RWPE1 (cell line): ENCODE results near the gene PRRC2C.

ENCODE experiments used
- CTCF ChIA-PET: fragments of 350-600 bp; sonication (Branson Sonifier 250); formaldehyde crosslinking; extraction: SDS; loops from one replicate; lab custom pipeline; 2021; lab: Yijun Ruan, JAX
- POLR2A ChIA-PET: fragments of 400-600 bp; formaldehyde crosslinking; extraction: SDS; loops from one replicate; lab custom pipeline; 2020; ENCODE audit warnings: antibody characterized with exemption; ENCODE audit not compliant: low non-redundant PET; lab: Yijun Ruan, JAX
- DNase-seq: peaks from one replicate; pipeline ENCODE4 v3.0.0; 2012; ENCODE audit warnings: low spot score
- H3K27ac ChIP-seq: fragments of 450-650 bp; 2 replicates; pipeline ENCODE4 v1.5.1; 2017
- TF ChIP-seq, protein P1 (sequence below): fragments of 450-650 bp; conservative IDR thresholded peaks from 2 replicates; pipeline ENCODE4 v1.5.1; 2017; ENCODE audit warnings: low read depth, mild to moderate bottlenecking

PRRC2C gene

GRCh38 chr1:171460018-171460620 is 25.2 kb upstream of the PRRC2C start:
- H3K27ac ChIP-seq, result no peak overlapping the region
- DNase-seq, result no peak
- TF ChIP-seq, protein P1, sequence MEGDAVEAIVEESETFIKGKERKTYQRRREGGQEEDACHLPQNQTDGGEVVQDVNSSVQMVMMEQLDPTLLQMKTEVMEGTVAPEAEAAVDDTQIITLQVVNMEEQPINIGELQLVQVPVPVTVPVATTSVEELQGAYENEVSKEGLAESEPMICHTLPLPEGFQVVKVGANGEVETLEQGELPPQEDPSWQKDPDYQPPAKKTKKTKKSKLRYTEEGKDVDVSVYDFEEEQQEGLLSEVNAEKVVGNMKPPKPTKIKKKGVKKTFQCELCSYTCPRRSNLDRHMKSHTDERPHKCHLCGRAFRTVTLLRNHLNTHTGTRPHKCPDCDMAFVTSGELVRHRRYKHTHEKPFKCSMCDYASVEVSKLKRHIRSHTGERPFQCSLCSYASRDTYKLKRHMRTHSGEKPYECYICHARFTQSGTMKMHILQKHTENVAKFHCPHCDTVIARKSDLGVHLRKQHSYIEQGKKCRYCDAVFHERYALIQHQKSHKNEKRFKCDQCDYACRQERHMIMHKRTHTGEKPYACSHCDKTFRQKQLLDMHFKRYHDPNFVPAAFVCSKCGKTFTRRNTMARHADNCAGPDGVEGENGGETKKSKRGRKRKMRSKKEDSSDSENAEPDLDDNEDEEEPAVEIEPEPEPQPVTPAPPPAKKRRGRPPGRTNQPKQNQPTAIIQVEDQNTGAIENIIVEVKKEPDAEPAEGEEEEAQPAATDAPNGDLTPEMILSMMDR, result no peak
- ChIA-PET POLR2A (no interaction called here), CTCF (interaction anchor here (0.6 kb wide), 1 partner anchor 424 kb away, joined by 3 read pairs; no protein-coding TSS in a partner anchor)

DNA sequence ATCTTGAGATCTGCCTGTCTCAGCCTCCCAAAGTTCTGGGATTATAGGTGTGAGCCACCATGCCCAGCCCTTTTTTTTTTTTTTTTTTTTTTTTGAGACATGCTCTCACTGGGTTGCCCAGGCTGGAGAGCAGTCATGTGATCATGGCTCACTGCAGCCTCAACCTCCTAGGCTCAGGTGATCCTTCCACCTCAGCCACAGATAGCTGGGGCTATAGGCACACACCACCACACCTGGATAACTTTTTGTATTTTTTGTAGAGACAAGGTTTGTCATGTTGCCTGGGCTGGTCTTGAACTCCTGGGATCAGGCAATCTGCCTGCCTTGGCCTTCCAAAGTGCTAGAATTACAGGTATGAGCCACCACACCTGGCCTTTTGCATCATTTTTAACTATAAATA is 17.7 kb upstream of the PRRC2C start:
- TF ChIP-seq, protein P1, result no peak
- no peak for DNase-seq
- ChIA-PET CTCF (interaction anchor here (0.5 to 2.1 kb wide), 3 partner anchors 15 to 100 kb away, joined by 3 to 8 read pairs (median 4); partner anchors contain the start of gene PRRC2C), POLR2A (no interaction called here)
- H3K27ac ChIP-seq, result peak overlapping the region; percentile 23; the same call in 1 of the 2 replicates

- CTCF ChIA-PET, result interaction anchor here (0.5 to 2.1 kb wide), 3 partner anchors 17 to 780 kb away, joined by 3 to 8 read pairs (median 6); partner anchors contain the start of gene PRRC2C
- TF ChIP-seq, protein P1, result no peak
- H3K27ac ChIP-seq, result peak overlapping the region; percentile 81
- peak; percentile 69 for DNase-seq
- POLR2A ChIA-PET, result no interaction called here
These were observed 17.1 kb upstream of the PRRC2C start for GRCh38 chr1:171468120-171468750.

DNA sequence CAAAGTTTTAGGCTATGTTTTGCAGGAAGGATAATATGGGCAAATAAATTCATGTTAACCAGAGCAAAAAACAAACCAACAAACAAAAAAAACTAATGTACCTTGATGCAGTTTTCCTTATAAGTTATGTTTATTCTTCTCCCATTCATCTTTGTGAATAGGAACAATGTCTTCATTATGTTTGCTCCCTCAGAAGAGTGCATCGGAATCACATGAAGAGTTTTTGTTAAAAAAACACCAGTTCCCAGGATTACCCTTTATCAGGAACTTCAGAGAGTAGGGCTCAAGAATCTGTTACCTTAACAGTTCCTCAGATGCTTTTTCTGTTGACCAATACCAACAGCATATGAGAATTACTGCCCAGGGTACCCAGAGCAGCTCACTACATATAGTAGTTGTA is 14.6 kb upstream of the PRRC2C start:
- TF ChIP-seq, protein P1, result no peak
- CTCF ChIA-PET, result no interaction called here
- POLR2A ChIA-PET, result no interaction called here

DNA sequence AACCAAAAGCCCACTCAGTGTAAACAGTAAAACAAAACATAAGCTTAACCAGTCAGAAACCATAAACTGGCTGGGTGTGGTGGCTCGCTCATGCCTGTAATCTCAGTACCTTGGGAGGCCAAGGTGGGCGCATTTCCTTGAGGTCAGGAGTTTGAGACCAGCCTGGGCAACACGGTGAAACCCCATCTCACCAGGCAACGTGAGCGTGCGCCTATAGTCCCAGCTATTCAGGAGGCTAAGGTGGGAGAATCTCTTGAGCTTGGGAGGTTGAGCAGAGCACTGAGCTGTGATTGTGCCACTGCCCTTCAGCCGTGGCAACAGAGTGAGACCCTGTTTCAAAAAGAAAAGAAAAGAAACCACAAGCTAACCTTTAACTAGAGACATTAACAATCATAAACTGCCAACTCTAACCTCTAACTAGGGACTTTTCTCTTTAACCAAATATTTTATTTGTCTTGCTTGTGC is 13.1 kb upstream of the PRRC2C start:
- no peak for DNase-seq
- H3K27ac ChIP-seq, result no peak overlapping the region
- TF ChIP-seq, protein P1, result no peak
- ChIA-PET POLR2A (no interaction called here), CTCF (no interaction called here)

More for the DNA sequence above, 14.6 kb upstream of the PRRC2C start:
- DNase-seq, result no peak
- no peak overlapping the region for H3K27ac ChIP-seq

DNA sequence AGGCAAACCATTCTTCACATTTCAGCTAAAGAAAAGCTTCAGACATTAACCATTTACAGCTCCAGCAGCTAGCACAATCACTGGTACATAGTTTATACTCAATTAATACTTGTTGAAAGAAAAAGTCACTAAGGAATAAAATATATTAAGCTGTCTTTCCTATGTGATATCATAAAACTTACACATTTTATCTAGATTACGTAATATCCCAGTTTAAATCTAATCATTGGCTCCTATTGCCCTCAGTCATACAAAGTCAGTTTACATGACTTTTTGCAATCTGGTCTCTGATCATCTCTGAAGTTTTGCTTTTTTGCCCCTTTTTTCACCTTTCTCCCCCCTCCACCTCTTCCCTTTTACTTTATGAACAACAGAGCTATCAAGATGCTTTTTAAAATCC is 8.5 kb upstream of the PRRC2C start:
- no peak for DNase-seq
- CTCF ChIA-PET, result interaction anchor here (0.6 kb wide), 2 partner anchors 26 to 232 kb away, joined by 3 to 4 read pairs; no protein-coding TSS in a partner anchor
- H3K27ac ChIP-seq, result no peak overlapping the region
- TF ChIP-seq, protein P1, result no peak
- POLR2A ChIA-PET, result no interaction called here
